Mesendoderm (in vitro differentiated cells): ENCODE results near the gene PALLD.

ENCODE experiments used
- DNase-seq: peaks from one replicate; pipeline ENCODE4 v3.0.0; 2013
- H2AK5ac ChIP-seq: 2 replicates; pipeline ENCODE4 v1.6.1; 2013; ENCODE audit warnings: low read length, inconsistent platforms
- H2BK120ac ChIP-seq: 2 replicates; pipeline ENCODE4 v1.6.1; 2013; ENCODE audit warnings: low read depth, mild to moderate bottlenecking, low read length, moderate library complexity, mixed read lengths
- H2BK15ac ChIP-seq: replicated peaks from 2 replicates; pipeline ENCODE4 v1.6.1; 2013; ENCODE audit warnings: low read depth, mild to moderate bottlenecking, moderate library complexity
- H2BK5ac ChIP-seq: 2 replicates; pipeline ENCODE4 v1.6.1; 2013; ENCODE audit warnings: low read length, inconsistent platforms
- H3K18ac ChIP-seq: 2 replicates; pipeline ENCODE4 v1.6.1; 2013; ENCODE audit warnings: mild to moderate bottlenecking, low read length, mixed read lengths
- H3K23ac ChIP-seq: one replicate; pipeline ENCODE4 v1.6.1; 2013; ENCODE audit warnings: low read length
- H3K27ac ChIP-seq: 2 replicates; pipeline ENCODE4 v1.5.1; 2013; ENCODE audit warnings: low read depth, mild to moderate bottlenecking, inconsistent platforms, low read length, moderate library complexity
- H3K27me3 ChIP-seq: 2 replicates; pipeline ENCODE4 v1.6.1; 2013; ENCODE audit warnings: low read length, control low read depth, mild to moderate bottlenecking, inconsistent platforms; ENCODE audit not compliant: insufficient read depth, poor library complexity
- H3K36me3 ChIP-seq: 2 replicates; pipeline ENCODE4 v1.6.1; 2013; ENCODE audit warnings: low read length, inconsistent platforms; ENCODE audit not compliant: control insufficient read depth, insufficient read depth
- H3K4ac ChIP-seq: one replicate; pipeline ENCODE4 v1.6.1; 2013; ENCODE audit warnings: low read depth, mild to moderate bottlenecking, low read length, moderate library complexity
- H3K4me1 ChIP-seq: 2 replicates; pipeline ENCODE4 v1.6.1; 2013; ENCODE audit warnings: low read depth, low read length, inconsistent platforms; ENCODE audit not compliant: control insufficient read depth
- H3K4me2 ChIP-seq: 2 replicates; pipeline ENCODE4 v1.6.1; 2013; ENCODE audit warnings: low read length
- H3K4me3 ChIP-seq: 2 replicates; pipeline ENCODE4 v1.5.1; 2013; ENCODE audit warnings: mild to moderate bottlenecking, low read length
- H3K56ac ChIP-seq: one replicate; pipeline ENCODE4 v1.6.1; 2013; ENCODE audit warnings: low read length
- H3K79me1 ChIP-seq: 2 replicates; pipeline ENCODE4 v1.6.1; 2013; ENCODE audit warnings: low read length, inconsistent platforms
- H3K79me2 ChIP-seq: 2 replicates; pipeline ENCODE4 v1.6.1; 2013; ENCODE audit warnings: mild to moderate bottlenecking, low read length; ENCODE audit not compliant: control insufficient read depth, insufficient read depth
- H3K9ac ChIP-seq: 2 replicates; pipeline ENCODE4 v1.6.1; 2013; ENCODE audit warnings: low read length, inconsistent platforms
- H4K5ac ChIP-seq: one replicate; pipeline ENCODE4 v1.6.1; 2013; ENCODE audit warnings: low read length
- H4K8ac ChIP-seq: one replicate; pipeline ENCODE4 v1.6.1; 2013; ENCODE audit warnings: low read depth, mild to moderate bottlenecking, control low read depth, low read length, moderate library complexity
- WGBS: extraction: QIAGEN DNeasy Blood & Tissue Kit; methylation state at CpG from one replicate; pipeline ENCODE4 v1.1.7; 2013; ENCODE audit warnings: low lambda C conversion rate, missing lambda C conversion rate; ENCODE audit not compliant: insufficient coverage; ENCODE audit errors: extremely low coverage; 5-methylcytosine and 5-hydroxymethylcytosine counted together

Gene PALLD

DNA sequence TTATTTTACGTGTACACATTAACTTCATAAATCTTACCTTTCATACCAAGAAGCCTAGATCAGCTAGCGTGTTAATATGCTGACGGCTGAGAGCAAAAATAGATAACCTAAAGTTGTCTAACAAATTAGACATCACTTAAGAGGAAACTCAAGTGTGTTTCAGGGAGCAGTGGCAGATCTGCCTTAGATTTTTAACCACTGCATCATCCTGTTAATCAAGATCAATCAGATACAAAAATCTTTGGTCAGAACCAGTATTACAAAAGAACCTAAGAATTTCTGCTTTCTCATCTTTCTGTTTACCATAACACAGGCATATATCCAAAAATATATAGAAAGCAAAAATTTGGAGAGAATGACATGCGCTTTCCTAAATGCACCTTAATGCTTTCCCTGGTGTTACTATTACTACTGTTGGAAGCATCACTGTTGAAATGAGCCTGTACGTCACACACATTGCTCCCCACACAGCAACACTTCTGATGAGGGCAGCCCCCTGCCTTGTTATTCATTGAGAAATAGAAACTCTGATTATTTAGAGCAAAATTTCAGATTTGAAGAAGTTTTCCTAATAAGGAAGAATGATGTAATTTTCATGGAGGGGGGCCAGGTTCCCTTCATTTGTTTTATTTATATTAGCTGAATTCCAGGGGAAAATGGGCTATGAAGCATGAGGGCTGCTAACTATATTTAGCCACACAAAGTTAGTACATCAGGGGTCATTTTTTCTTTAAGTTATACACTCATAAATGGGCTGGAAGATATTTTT is 360.9 kb downstream of the PALLD start:
- no CpG with 5 or more reads among the region's 5 CpGs for WGBS
- H2AK5ac ChIP-seq, result no peak overlapping the region
- no peaks in the 10 kb centered on the region for H3K27me3 ChIP-seq
- no peak for DNase-seq
- no peaks in the 10 kb centered on the region for H3K79me2 ChIP-seq
- no peak overlapping the region for H2BK5ac ChIP-seq
- H3K4me2 ChIP-seq, result no peak overlapping the region
- no peak overlapping the region for H4K8ac ChIP-seq
- no peak overlapping the region for H2BK120ac ChIP-seq
- H3K56ac ChIP-seq, result no peak overlapping the region
- H3K23ac ChIP-seq, result no peak overlapping the region
- no peak overlapping the region for H3K9ac ChIP-seq
- no peak overlapping the region for H2BK15ac ChIP-seq
- no peaks in the 10 kb centered on the region for H3K79me1 ChIP-seq
- H3K4me1 ChIP-seq, result no peaks in the 10 kb centered on the region
- no peak overlapping the region for H3K4me3 ChIP-seq
- H4K5ac ChIP-seq, result no peak overlapping the region
- no peak overlapping the region for H3K27ac ChIP-seq
- no peak overlapping the region for H3K4ac ChIP-seq
- no peak overlapping the region for H3K18ac ChIP-seq
- H3K36me3 ChIP-seq, result no peaks in the 10 kb centered on the region

- no CpG with 5 or more reads among the region's 7 CpGs for WGBS
- no peaks in the 10 kb centered on the region for H3K36me3 ChIP-seq
- H3K79me2 ChIP-seq, result no peaks in the 10 kb centered on the region
- H3K4me1 ChIP-seq, result no peaks in the 10 kb centered on the region
- H3K23ac ChIP-seq, result no peak overlapping the region
- no peak overlapping the region for H3K4me3 ChIP-seq
- H3K27ac ChIP-seq, result no peak overlapping the region
- H2BK120ac ChIP-seq, result no peak overlapping the region
- no peaks in the 10 kb centered on the region for H3K79me1 ChIP-seq
- no peak overlapping the region for H3K4me2 ChIP-seq
- no peak overlapping the region for H2BK15ac ChIP-seq
- H3K27me3 ChIP-seq, result no peaks in the 10 kb centered on the region
- H3K9ac ChIP-seq, result no peak overlapping the region
- no peak overlapping the region for H3K4ac ChIP-seq
- no peak overlapping the region for H4K8ac ChIP-seq
- H3K56ac ChIP-seq, result no peak overlapping the region
- no peak overlapping the region for H2AK5ac ChIP-seq
- no peak overlapping the region for H3K18ac ChIP-seq
- H4K5ac ChIP-seq, result no peak overlapping the region
- no peak for DNase-seq
- no peak overlapping the region for H2BK5ac ChIP-seq
These were observed 362.2 kb downstream of the PALLD start for GRCh38 chr4:168859100-168859499.

DNA sequence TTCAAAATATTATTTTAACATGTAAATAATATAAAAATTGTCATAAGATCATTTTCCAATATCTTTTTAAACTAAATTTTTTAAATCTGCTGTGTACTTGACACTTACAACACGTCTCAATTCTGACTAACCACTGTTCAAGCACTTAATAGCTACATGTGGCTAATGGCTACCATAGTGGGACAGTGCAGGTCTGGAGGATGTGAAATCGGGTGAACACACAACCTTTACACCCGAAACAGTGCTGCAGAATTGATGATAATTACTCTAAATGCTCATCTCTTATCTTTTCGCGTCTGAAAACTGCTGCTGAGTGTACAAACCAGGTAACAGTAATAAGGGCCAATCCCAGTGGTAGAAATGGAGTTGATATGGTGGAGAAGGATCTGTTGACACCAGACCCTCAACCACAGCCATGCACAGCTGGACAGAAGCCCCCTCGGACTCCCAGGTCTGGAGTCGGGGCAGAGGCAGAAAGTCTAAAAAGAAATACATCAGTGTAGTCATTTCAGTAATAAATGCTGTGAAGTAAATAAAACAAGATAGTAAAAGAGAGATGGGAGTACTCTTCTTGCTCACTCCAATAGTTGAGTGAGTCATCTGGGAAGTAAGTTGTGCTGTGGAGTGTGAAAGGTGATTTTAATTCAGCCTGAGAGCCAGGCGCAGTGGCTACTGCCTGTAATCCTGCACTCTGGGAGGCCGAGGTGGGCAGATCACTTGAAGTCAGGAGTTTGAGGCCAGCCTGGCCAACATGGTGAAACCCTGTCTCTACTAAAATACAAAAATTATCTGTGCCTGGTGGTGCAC is 363.2 kb downstream of the PALLD start:
- WGBS, result no CpG with 5 or more reads among the region's 9 CpGs
- Histone ChIP-seq H3K9ac (no peak overlapping the region), H3K56ac (no peak overlapping the region), H3K4ac (no peak overlapping the region), H3K4me2 (no peak overlapping the region), H2BK15ac (no peak overlapping the region), H3K36me3 (no peaks in the 10 kb centered on the region), H2AK5ac (no peak overlapping the region), H3K79me1 (no peaks in the 10 kb centered on the region), H4K5ac (no peak overlapping the region), H2BK5ac (no peak overlapping the region), H3K18ac (no peak overlapping the region), H4K8ac (no peak overlapping the region), H3K23ac (no peak overlapping the region), H3K4me3 (no peak overlapping the region), H3K79me2 (no peaks in the 10 kb centered on the region), H2BK120ac (no peak overlapping the region), H3K4me1 (no peaks in the 10 kb centered on the region), H3K27me3 (no peaks in the 10 kb centered on the region), H3K27ac (no peak overlapping the region)
- no peak for DNase-seq

DNA sequence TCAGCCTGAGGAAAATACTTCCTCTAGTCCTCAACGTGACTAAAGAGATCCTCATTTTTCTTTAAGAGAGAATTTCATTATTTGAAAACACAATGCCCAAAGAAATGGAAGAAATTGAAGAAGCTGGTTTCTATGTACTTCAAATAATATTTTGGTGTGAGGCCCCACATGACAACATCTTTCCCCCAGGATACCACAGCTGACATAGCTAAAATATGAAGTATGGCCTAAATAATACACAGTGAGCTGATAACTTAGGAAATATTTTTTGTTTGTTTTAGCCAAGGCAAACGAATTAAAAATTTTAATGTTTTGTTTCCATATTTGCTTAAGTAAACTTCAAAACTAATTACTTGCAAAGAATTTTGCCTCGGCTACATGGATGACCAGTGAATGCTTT is 364.0 kb downstream of the PALLD start:
- H3K27me3 ChIP-seq, result no peaks in the 10 kb centered on the region
- no CpG with 5 or more reads among the region's 3 CpGs for WGBS
- H2BK5ac ChIP-seq, result no peak overlapping the region
- no peak overlapping the region for H2BK120ac ChIP-seq
- DNase-seq, result no peak
- no peak overlapping the region for H2BK15ac ChIP-seq
- no peak overlapping the region for H3K23ac ChIP-seq
- H3K27ac ChIP-seq, result no peak overlapping the region
- H3K9ac ChIP-seq, result no peak overlapping the region
- H4K8ac ChIP-seq, result no peak overlapping the region
- no peak overlapping the region for H3K4me2 ChIP-seq
- H3K4me3 ChIP-seq, result no peak overlapping the region
- H3K56ac ChIP-seq, result no peak overlapping the region
- no peaks in the 10 kb centered on the region for H3K4me1 ChIP-seq
- no peaks in the 10 kb centered on the region for H3K36me3 ChIP-seq
- H3K79me1 ChIP-seq, result no peaks in the 10 kb centered on the region
- no peak overlapping the region for H3K4ac ChIP-seq
- H3K79me2 ChIP-seq, result no peaks in the 10 kb centered on the region
- H2AK5ac ChIP-seq, result no peak overlapping the region
- no peak overlapping the region for H4K5ac ChIP-seq
- no peak overlapping the region for H3K18ac ChIP-seq

DNA sequence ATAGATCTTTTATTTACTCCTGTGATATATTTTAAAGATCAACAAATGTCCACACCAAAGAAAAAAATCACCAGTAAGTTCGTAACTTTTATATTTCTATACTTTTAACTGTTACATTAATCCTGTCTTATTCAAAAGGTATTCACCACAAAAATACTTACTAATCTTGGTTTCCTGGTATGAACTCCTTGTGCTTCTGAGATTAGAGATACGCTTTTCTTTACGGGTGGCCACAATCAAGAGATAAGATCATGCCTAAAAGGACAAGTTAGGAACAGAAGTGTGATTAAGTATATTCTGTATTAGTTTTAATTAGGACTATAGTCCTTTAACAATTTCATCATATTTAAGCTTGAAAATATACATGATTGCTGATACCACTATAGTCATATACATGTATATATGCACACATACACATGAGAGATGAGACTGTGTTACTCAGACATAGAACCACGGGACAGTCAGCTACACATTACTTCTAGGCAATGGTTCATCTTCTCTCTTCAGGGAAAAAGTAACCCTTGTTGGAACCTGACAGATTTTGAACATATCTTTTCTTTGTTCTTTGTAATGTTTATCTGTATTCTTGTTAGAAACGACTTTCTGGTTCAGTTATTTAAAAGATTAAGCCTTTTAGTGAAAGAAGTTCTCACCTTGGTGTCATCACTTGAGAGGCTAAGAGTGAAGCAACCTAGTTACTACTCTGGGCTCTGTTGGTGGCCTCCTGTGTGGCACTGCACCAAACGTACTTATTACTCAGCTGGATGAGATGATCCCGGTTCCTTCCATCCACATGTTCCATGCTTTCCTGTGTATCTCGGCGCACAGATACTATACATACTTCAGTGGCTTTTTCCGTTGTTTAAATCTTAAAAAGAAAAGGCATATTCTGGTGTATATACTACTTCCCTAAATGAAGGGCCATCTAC is 367.1 kb downstream of the PALLD start:
- H3K36me3 ChIP-seq, result no peaks in the 10 kb centered on the region
- no peak overlapping the region for H3K9ac ChIP-seq
- no peak overlapping the region for H3K4me2 ChIP-seq
- H3K79me1 ChIP-seq, result no peaks in the 10 kb centered on the region
- no peaks in the 10 kb centered on the region for H3K4me1 ChIP-seq
- DNase-seq, result peak; percentile 46
- H3K4me3 ChIP-seq, result no peak overlapping the region
- no peak overlapping the region for H2BK5ac ChIP-seq
- H4K8ac ChIP-seq, result no peak overlapping the region
- H3K18ac ChIP-seq, result no peak overlapping the region
- no peak overlapping the region for H2AK5ac ChIP-seq
- no peak overlapping the region for H3K56ac ChIP-seq
- 100% methylated on average over 1 of the region's 10 CpGs for WGBS
- no peaks in the 10 kb centered on the region for H3K79me2 ChIP-seq
- H2BK120ac ChIP-seq, result no peak overlapping the region
- no peaks in the 10 kb centered on the region for H3K27me3 ChIP-seq
- H4K5ac ChIP-seq, result no peak overlapping the region
- H3K27ac ChIP-seq, result no peak overlapping the region
- H3K23ac ChIP-seq, result no peak overlapping the region
- H3K4ac ChIP-seq, result no peak overlapping the region
- H2BK15ac ChIP-seq, result no peak overlapping the region
